H1 (cell line): ENCODE measurements around the gene F10. TPM values are rescaled to one million over a fixed set of nuclear protein-coding genes. Genes with fewer than 3 reads are reported as not detected.

Experiments
- CTCF ChIA-PET: fragments of 300-600 bp; sonication (Branson Sonifier 250); formaldehyde crosslinking; loops from one replicate; lab custom pipeline; 2021; ENCODE audit not compliant: partially characterized antibody; lab: Charles Lee
- POLR2A ChIA-PET: fragments of 300-600 bp; sonication (Branson Sonifier 250); formaldehyde crosslinking; loops from one replicate; lab custom pipeline; 2021; ENCODE audit warnings: inconsistent platforms; ENCODE audit not compliant: partially characterized antibody; lab: Charles Lee
- DNase-seq, 2 experiments: peaks; one replicate each; pipeline versions ENCODE4 v3.0.0 to v3.0.0-alpha.2; 2010 to 2022; ENCODE audit warnings: low spot score in 2 of 2, low read depth in 1 of 2, mixed read lengths in 1 of 2
- FAIRE-seq: peaks from 2 replicates; lab custom pipeline; 2011; peaks lifted over from hg19 to GRCh38; lab: Jason Lieb, UNC
- H2AFZ ChIP-seq: 2 replicates; pipeline ENCODE4 v1.8.1; 2012; ENCODE audit warnings: low read length, inconsistent platforms
- H2AK5ac ChIP-seq: 2 replicates; pipeline ENCODE4 v1.6.1; 2013; ENCODE audit warnings: low read depth, low read length
- H2BK120ac ChIP-seq: replicated peaks from 2 replicates; pipeline ENCODE3; 2013; ENCODE audit warnings: low read depth, low read length, inconsistent platforms
- H2BK12ac ChIP-seq: 2 replicates; pipeline ENCODE4 v1.6.1; 2013; ENCODE audit warnings: low read depth, low read length
- H2BK15ac ChIP-seq: 2 replicates; pipeline ENCODE4 v1.6.1; 2013; ENCODE audit warnings: low read length
- H2BK20ac ChIP-seq: 2 replicates; pipeline ENCODE4 v1.6.1; 2013; ENCODE audit warnings: low read length
- H2BK5ac ChIP-seq: 2 replicates; pipeline ENCODE4 v1.6.1; 2013; ENCODE audit warnings: low read depth, low read length
- H3K14ac ChIP-seq: 2 replicates; pipeline ENCODE4 v1.6.1; 2013; ENCODE audit warnings: inconsistent platforms; ENCODE audit not compliant: insufficient read length
- H3K18ac ChIP-seq: 2 replicates; pipeline ENCODE4 v1.6.1; 2013; ENCODE audit warnings: low read length; ENCODE audit errors: extremely low read depth
- H3K23ac ChIP-seq: 2 replicates; pipeline ENCODE4 v1.6.1; 2013; ENCODE audit warnings: inconsistent platforms; ENCODE audit not compliant: insufficient read length
- H3K23me2 ChIP-seq: 2 replicates; pipeline ENCODE4 v1.6.1; 2013; ENCODE audit warnings: low read depth, low read length
- H3K27ac ChIP-seq: 2 replicates; pipeline ENCODE4 v1.6.1; 2011; ENCODE audit warnings: low read depth, low read length, inconsistent platforms
- H3K27me3 ChIP-seq, 4 experiments: replicated peaks in 1 of 4; 1 replicate in 1 of 4; 2 replicates in 3 of 4; pipeline versions ENCODE4 v1.6.1 to v1.8.1; 2011 to 2013; ENCODE audit warnings: low read length in 3 of 4, mild to moderate bottlenecking in 3 of 4, inconsistent platforms in 2 of 4, mixed read lengths in 2 of 4, moderate library complexity in 1 of 4; ENCODE audit not compliant: control insufficient read depth in 3 of 4, insufficient read depth in 3 of 4; ENCODE audit errors: extremely low read depth in 1 of 4
- H3K36me3 ChIP-seq, 4 experiments: 2 replicates each; pipeline versions ENCODE4 v1.6.1 to v1.8.1; 2011 to 2013; ENCODE audit warnings: mild to moderate bottlenecking in 4 of 4, low read length in 3 of 4, moderate library complexity in 2 of 4, control low read depth in 1 of 4, inconsistent platforms in 1 of 4; ENCODE audit not compliant: insufficient read depth in 4 of 4, control insufficient read depth in 2 of 4
- H3K4ac ChIP-seq: replicated peaks from 2 replicates; pipeline ENCODE3; 2013; ENCODE audit warnings: low read length, low read depth, mixed read lengths, inconsistent platforms; ENCODE audit not compliant: insufficient read length
- H3K4me1 ChIP-seq, 4 experiments: replicated peaks in 1 of 4; 1 replicate in 1 of 4; 2 replicates in 3 of 4; pipeline versions ENCODE4 v1.6.1 to v1.8.1; 2011 to 2013; ENCODE audit warnings: low read length in 3 of 4, inconsistent platforms in 2 of 4, mixed read lengths in 1 of 4; ENCODE audit not compliant: insufficient read depth in 4 of 4, control insufficient read depth in 3 of 4
- H3K4me2 ChIP-seq, 2 experiments: 2 replicates each; pipeline versions ENCODE4 v1.6.1 to v1.8.1; 2011 to 2013; ENCODE audit warnings: low read depth in 2 of 2, low read length in 2 of 2, control low read depth in 1 of 2, inconsistent platforms in 1 of 2, mild to moderate bottlenecking in 1 of 2; ENCODE audit not compliant: insufficient read depth in 1 of 2
- H3K4me3 ChIP-seq, 4 experiments: fragments of 200-600, 300-600 bp in 1 of 4; sonication (generic), shearing (Covaris generic), sonication (Bioruptor Twin) in 1 of 4; 2 replicates each; pipeline versions ENCODE4 v1.5.1 to v1.8.1; 2011 to 2016; ENCODE audit warnings: low read length in 4 of 4, low read depth in 3 of 4, control low read depth in 2 of 4, inconsistent platforms in 2 of 4, mild to moderate bottlenecking in 2 of 4, mixed read lengths in 1 of 4, moderate library complexity in 1 of 4; ENCODE audit not compliant: insufficient read depth in 2 of 4; ENCODE audit errors: extremely low read depth in 1 of 4
- H3K56ac ChIP-seq: replicated peaks from 2 replicates; pipeline ENCODE3; 2013; ENCODE audit warnings: low read depth, mild to moderate bottlenecking, mixed read lengths, low read length, inconsistent platforms; ENCODE audit not compliant: insufficient read length
- H3K79me1 ChIP-seq: 2 replicates; pipeline ENCODE4 v1.6.1; 2013; ENCODE audit warnings: low read depth, low read length, control low read depth
- H3K79me2 ChIP-seq, 2 experiments: 2 replicates each; pipeline versions ENCODE4 v1.6.1 to v1.8.1; 2012 to 2013; ENCODE audit warnings: low read length in 2 of 2, mild to moderate bottlenecking in 2 of 2, inconsistent platforms in 1 of 2; ENCODE audit not compliant: insufficient read depth in 2 of 2, control insufficient read depth in 1 of 2
- H3K9ac ChIP-seq, 4 experiments: replicated peaks in 1 of 4; 1 replicate in 1 of 4; 2 replicates in 3 of 4; pipeline versions ENCODE4 v1.6.1 to v1.8.1; 2011 to 2013; ENCODE audit warnings: low read depth in 3 of 4, low read length in 3 of 4, control low read depth in 2 of 4, mild to moderate bottlenecking in 2 of 4, moderate library complexity in 2 of 4, inconsistent platforms in 1 of 4; ENCODE audit errors: extremely low read depth in 1 of 4
- H3K9me3 ChIP-seq, 2 experiments: 2 replicates each; pipeline versions ENCODE4 v1.6.1 to v1.8.1; 2012 to 2013; ENCODE audit warnings: mild to moderate bottlenecking in 2 of 2, moderate library complexity in 2 of 2, control low read depth in 1 of 2, inconsistent platforms in 1 of 2, low read depth in 1 of 2, low read length in 1 of 2, mixed read lengths in 1 of 2; ENCODE audit not compliant: insufficient read depth in 2 of 2
- H4K20me1 ChIP-seq, 2 experiments: replicated peaks in 1 of 2; 2 replicates each; pipeline versions ENCODE3 to v1.8.1; 2011 to 2013; ENCODE audit warnings: inconsistent platforms in 2 of 2, low read length in 2 of 2, mild to moderate bottlenecking in 1 of 2; ENCODE audit not compliant: insufficient read depth in 2 of 2, control insufficient read depth in 1 of 2
- H4K5ac ChIP-seq: 2 replicates; pipeline ENCODE4 v1.6.1; 2013; ENCODE audit warnings: low read length, low read depth, mixed read lengths, inconsistent platforms; ENCODE audit not compliant: insufficient read length
- H4K8ac ChIP-seq: 2 replicates; pipeline ENCODE4 v1.8.0; 2013; ENCODE audit warnings: mild to moderate bottlenecking, moderate library complexity, low read length, inconsistent platforms; ENCODE audit not compliant: insufficient read depth; ENCODE audit errors: extremely low read depth
- H4K91ac ChIP-seq: replicated peaks from 2 replicates; pipeline ENCODE3; 2013; ENCODE audit warnings: low read length, mixed read lengths, inconsistent platforms; ENCODE audit not compliant: insufficient read length
- CEBPB ChIP-seq: IDR thresholded peaks from 2 replicates; pipeline ENCODE4 v1.6.1; 2012; ENCODE audit warnings: low read depth, low read length
- CREB1 ChIP-seq: IDR thresholded peaks from 2 replicates; pipeline ENCODE4 v1.6.1; 2012; ENCODE audit warnings: inconsistent platforms
- EZH2 ChIP-seq: fragments of 200-600 bp; sonication (generic); IDR thresholded peaks from 2 replicates; pipeline ENCODE4 v1.7.1; 2012; ENCODE audit warnings: low read depth, mild to moderate bottlenecking, moderate library complexity, low read length, inconsistent platforms; ENCODE audit not compliant: severe bottlenecking
- HDAC2 ChIP-seq, 2 experiments: fragments of 300-600 bp in 1 of 2; sonication (generic) in 1 of 2; IDR thresholded peaks; 2 replicates each; pipeline ENCODE4 v1.6.1; 2011 to 2012; ENCODE audit warnings: low read depth in 2 of 2, low read length in 2 of 2, mild to moderate bottlenecking in 2 of 2, moderate library complexity in 2 of 2, borderline replicate concordance in 1 of 2, inconsistent platforms in 1 of 2
- JUND ChIP-seq: IDR thresholded peaks from 2 replicates; pipeline ENCODE4 v1.6.1; 2011; ENCODE audit warnings: mild to moderate bottlenecking, improper control_type of control experiment, low read length
- PHF8 ChIP-seq: fragments of 200-600 bp; sonication (generic); conservative IDR thresholded peaks from 2 replicates; pipeline ENCODE4 v1.7.1; 2012; ENCODE audit warnings: low read depth, mild to moderate bottlenecking, inconsistent platforms, low read length, moderate library complexity
- RAD21 ChIP-seq, 2 experiments: IDR thresholded peaks in 1 of 2; conservative IDR thresholded peaks in 1 of 2; 2 replicates each; pipeline ENCODE4 v1.6.1; 2011; ENCODE audit warnings: low read depth in 2 of 2, low read length in 2 of 2, improper control_type of control experiment in 1 of 2, inconsistent platforms in 1 of 2, mild to moderate bottlenecking in 1 of 2, moderate library complexity in 1 of 2
- RFX5 ChIP-seq: IDR thresholded peaks from 2 replicates; pipeline ENCODE4 v1.6.1; 2011; ENCODE audit warnings: low read depth, low read length, improper control_type of control experiment, borderline replicate concordance
- RNF2 ChIP-seq: fragments of 200-900, 300-1000 bp; sonication (generic); IDR thresholded peaks from 2 replicates; pipeline ENCODE4 v1.7.1; 2016; ENCODE audit warnings: borderline replicate concordance, low read depth, mild to moderate bottlenecking, antibody characterized with exemption, low read length; ENCODE audit not compliant: poor library complexity, severe bottlenecking; ENCODE audit errors: missing control alignments
- RXRA ChIP-seq: IDR thresholded peaks from 2 replicates; pipeline ENCODE4 v1.6.1; 2011; ENCODE audit warnings: low read depth, mild to moderate bottlenecking, low read length, moderate library complexity; ENCODE audit not compliant: insufficient read depth
- SP2 ChIP-seq: IDR thresholded peaks from 2 replicates; pipeline ENCODE4 v1.6.1; 2012; ENCODE audit warnings: mild to moderate bottlenecking, low read length, inconsistent platforms
- WGBS, 2 experiments: shearing (Covaris generic) in 1 of 2; methylation state at CpG; one replicate each; pipeline versions ENCODE4 v1.1.6 to v1.1.7; 2013 to 2015; ENCODE audit warnings: low lambda C conversion rate in 2 of 2, mixed read lengths in 2 of 2, inconsistent platforms in 1 of 2, low coverage in 1 of 2, missing lambda C conversion rate in 1 of 2; ENCODE audit not compliant: insufficient replicate concordance in 2 of 2, insufficient coverage in 1 of 2, insufficient read length in 1 of 2; ENCODE audit errors: extremely low coverage in 1 of 2, missing lambda C conversion rate in 1 of 2; 5-methylcytosine and 5-hydroxymethylcytosine counted together
- polyA plus RNA-seq, 7 experiments: library from polyadenylated mRNA; depleted of rRNA in 3 of 7; stranded (reverse) in 5 of 7; unstranded in 2 of 7; fragments of >200 nt in 5 of 7; fragments of 200-250 nt in 2 of 7; gene quantifications; 1 replicate in 5 of 7; 2 replicates in 1 of 7; 4 replicates in 1 of 7; pipeline versions ENCODE4 v1.2.1 to v1.2.3, GENCODE V29; 2011 to 2013; ENCODE audit warnings: missing spikeins in 2 of 7, mixed read lengths in 2 of 7
- total RNA-seq: library from RNA; stranded (reverse); fragmentation: NEBNext Ultra II Directional; extraction: Animal tissue kit (Norgen Biotek cat#: 25700); gene quantifications from 2 replicates; pipeline ENCODE4 v1.2.1, GENCODE V29; 2021

Gene F10
- total and polyA plus RNA-seq, 2 of the 8 experiments (the other 6 are each of a cell fraction or from before 2014, with no cell fraction given) = 2.0 to 4.2 TPM

DNA sequence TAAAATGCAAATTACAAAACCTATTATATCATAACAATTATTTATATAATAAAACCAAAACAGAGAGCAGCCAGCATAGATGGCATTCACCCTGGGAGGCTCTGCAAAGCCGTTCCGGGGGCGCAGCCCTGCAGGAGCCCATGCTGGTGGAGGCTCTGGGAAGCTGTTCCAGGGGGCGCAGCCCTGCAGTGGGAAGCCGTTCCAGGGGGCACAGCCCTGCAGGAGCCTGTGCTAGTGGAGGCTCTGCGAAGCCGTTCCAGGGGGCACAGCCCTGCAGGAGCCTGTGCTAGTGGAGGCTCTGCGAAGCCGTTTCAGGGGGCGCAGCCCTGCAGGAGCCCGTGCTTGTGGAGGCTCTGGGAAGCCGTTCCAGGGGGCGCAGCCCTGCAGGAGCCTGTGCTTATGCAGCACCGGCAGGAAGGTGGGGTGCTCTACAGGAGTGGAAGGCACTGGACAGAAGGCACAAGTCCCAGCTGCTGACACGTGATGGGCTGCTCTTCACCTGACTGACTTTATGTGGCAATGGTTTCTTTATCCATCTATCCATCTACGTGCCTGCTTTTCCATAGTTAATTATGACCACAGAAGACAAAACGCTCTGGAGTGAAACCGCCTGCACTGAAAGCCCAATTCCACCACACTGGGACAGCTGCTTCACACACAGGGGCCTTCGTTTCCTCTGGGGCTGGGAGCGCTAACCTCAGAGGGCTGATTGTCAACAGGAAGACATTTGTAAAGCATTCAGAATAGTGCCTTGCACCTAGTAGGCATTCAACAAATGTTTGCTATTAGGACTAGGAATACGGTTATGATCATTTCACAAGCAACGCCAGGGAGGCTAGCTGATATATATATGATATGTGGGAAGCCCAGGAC lies 62.2 kb downstream of the F10 start:
- no peak overlapping the region for H2BK120ac ChIP-seq
- no peak overlapping the region for H2AFZ ChIP-seq
- no peak for DNase-seq
- no peak overlapping the region for H3K14ac ChIP-seq
- H4K91ac ChIP-seq = no peak overlapping the region
- no peak overlapping the region for H3K4me3 ChIP-seq
- H3K36me3 ChIP-seq = peaks cover 14 to 64% (median 43%) of the 10 kb centered on the region in 4 experiments
- H4K5ac ChIP-seq = no peak overlapping the region
- no peak overlapping the region for H3K4me2 ChIP-seq
- no peak overlapping the region for H3K23ac ChIP-seq
- H3K56ac ChIP-seq = no peak overlapping the region
- no peak overlapping the region for H2BK12ac ChIP-seq
- peaks cover 0 to 4% (median under 1%) of the 10 kb centered on the region in 4 experiments; a peak in 3 of 7 replicates for H3K4me1 ChIP-seq
- no peak overlapping the region for H3K9ac ChIP-seq
- no peak overlapping the region for H2BK20ac ChIP-seq
- no peak for FAIRE-seq
- ChIA-PET CTCF (interaction anchor here (1.2 to 1.3 kb wide), 2 partner anchors 12 to 156 kb away, joined by 3 read pairs; no protein-coding TSS in a partner anchor), POLR2A (interaction anchor here (1.1 kb wide), 1 partner anchor 35 kb away, joined by 3 read pairs; no protein-coding TSS in a partner anchor)
- H3K4ac ChIP-seq = no peak overlapping the region
- H3K79me2 ChIP-seq = no peaks in the 10 kb centered on the region
- H3K23me2 ChIP-seq = no peaks in the 10 kb centered on the region
- no peak overlapping the region for H2AK5ac ChIP-seq
- no peaks in the 10 kb centered on the region for H3K9me3 ChIP-seq
- 91% methylated on average over 22 of the region's 22 CpGs; no CpG with 5 or more reads in 1 of the 2 experiments for WGBS, 2 experiments
- H3K18ac ChIP-seq = no peak overlapping the region
- no peak overlapping the region for H4K8ac ChIP-seq
- H3K27me3 ChIP-seq = no peaks in the 10 kb centered on the region
- peaks cover 3 to 18% of the 10 kb centered on the region in 2 experiments for H4K20me1 ChIP-seq
- peaks cover 3% of the 10 kb centered on the region; the same call in 1 of the 2 replicates for H3K79me1 ChIP-seq
- no peak overlapping the region for H2BK15ac ChIP-seq
- H3K27ac ChIP-seq = no peak overlapping the region
- H2BK5ac ChIP-seq = no peak overlapping the region
- no peak for TF ChIP-seq JUND
- no peak for TF ChIP-seq HDAC2 (IDR thresholded peaks at IDR 0.05; ENCODE audit: borderline replicate concordance in 1 of 2, low read depth in 2 of 2, low read length in 2 of 2)
- TF ChIP-seq CEBPB = no peak
- no peak for TF ChIP-seq RFX5
- no peak for TF ChIP-seq RNF2
- no peak for TF ChIP-seq CREB1
- no peak for TF ChIP-seq RXRA
- TF ChIP-seq SP2 = no peak
- TF ChIP-seq EZH2 = no peak
- no peak for TF ChIP-seq RAD21 (IDR thresholded peaks at IDR 0.05 in 1 of 2, conservative IDR thresholded peaks at IDR 0.05 in 1 of 2; ENCODE audit: low read depth in 2 of 2, low read length in 2 of 2)
- TF ChIP-seq PHF8 = no peak
